ENCODE measurements around the gene PTH1R. TPM values are rescaled to one million over a fixed set of nuclear protein-coding genes. Genes with fewer than 3 reads are reported as not detected.

Gene PTH1R
- total and polyA plus RNA-seq, 10 of the 15 experiments (the other 5 are each of a cell fraction or from before 2014, with no cell fraction given) = not detected

DNA sequence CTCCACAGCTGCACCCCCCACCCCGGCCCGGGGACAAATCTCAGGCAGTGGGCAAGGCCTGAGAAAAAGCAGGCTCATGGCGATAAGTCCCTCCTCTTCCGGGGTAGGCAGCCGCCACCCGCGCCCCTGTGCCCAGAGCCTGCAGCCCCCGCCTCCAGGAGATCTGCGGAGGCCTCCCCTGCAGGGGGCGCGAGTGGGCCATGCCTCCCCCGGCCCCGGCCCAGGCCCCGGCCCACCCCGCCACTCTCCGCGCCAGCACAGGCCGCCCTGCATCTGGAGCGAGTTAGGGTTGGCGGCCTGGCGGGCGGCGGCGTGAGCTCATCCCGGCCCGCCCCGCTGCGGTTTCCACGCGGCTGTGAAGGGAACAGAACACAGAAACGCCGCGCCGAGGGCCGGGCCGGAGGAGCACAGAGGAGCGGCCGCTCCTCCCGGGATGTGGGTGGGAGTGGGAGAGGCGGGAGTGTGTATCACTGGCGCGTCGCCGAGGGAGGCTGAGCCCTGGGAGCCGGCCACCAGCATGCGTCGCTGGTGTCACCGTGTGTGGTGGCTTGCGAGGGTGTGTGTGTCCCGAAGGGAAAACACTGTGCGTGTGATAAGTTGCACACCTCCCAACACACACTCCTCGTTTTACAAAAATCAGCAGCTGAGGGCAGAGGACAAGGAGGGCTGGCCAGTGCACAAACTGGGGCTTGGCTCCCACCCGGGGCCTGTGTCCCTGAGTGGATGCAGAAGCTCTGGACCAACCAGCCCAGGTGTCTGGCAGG lies 31.5 kb upstream of the PTH1R start (continued):
- TF ChIP-seq, protein P1, sequence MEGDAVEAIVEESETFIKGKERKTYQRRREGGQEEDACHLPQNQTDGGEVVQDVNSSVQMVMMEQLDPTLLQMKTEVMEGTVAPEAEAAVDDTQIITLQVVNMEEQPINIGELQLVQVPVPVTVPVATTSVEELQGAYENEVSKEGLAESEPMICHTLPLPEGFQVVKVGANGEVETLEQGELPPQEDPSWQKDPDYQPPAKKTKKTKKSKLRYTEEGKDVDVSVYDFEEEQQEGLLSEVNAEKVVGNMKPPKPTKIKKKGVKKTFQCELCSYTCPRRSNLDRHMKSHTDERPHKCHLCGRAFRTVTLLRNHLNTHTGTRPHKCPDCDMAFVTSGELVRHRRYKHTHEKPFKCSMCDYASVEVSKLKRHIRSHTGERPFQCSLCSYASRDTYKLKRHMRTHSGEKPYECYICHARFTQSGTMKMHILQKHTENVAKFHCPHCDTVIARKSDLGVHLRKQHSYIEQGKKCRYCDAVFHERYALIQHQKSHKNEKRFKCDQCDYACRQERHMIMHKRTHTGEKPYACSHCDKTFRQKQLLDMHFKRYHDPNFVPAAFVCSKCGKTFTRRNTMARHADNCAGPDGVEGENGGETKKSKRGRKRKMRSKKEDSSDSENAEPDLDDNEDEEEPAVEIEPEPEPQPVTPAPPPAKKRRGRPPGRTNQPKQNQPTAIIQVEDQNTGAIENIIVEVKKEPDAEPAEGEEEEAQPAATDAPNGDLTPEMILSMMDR (IDR thresholded peaks at IDR 0.05 in 2 of 3, conservative IDR thresholded peaks at IDR 0.05 in 1 of 3; ENCODE audit: control insufficient read depth in 2 of 3, extremely low read depth in 1 of 3, insufficient read depth in 1 of 3, low read depth in 3 of 3, low read length in 3 of 3) = peak; percentile 41 to 47 (median 47); a peak in 5 of 6 replicates
- TF ChIP-seq MEF2B (IDR thresholded peaks at IDR 0.05; ENCODE audit: partially characterized antibody, poor library complexity, severe bottlenecking) = peak; percentile 10
- TF ChIP-seq TAF1 (IDR thresholded peaks at IDR 0.05; ENCODE audit: borderline replicate concordance, low read depth, low read length) = no peak; the same call in 1 of the 2 replicates
- TF ChIP-seq, protein P2, sequence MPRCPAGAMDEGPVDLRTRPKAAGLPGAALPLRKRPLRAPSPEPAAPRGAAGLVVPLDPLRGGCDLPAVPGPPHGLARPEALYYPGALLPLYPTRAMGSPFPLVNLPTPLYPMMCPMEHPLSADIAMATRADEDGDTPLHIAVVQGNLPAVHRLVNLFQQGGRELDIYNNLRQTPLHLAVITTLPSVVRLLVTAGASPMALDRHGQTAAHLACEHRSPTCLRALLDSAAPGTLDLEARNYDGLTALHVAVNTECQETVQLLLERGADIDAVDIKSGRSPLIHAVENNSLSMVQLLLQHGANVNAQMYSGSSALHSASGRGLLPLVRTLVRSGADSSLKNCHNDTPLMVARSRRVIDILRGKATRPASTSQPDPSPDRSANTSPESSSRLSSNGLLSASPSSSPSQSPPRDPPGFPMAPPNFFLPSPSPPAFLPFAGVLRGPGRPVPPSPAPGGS (IDR thresholded peaks at IDR 0.05; ENCODE audit: borderline replicate concordance, insufficient read depth, low read depth, low read length, poor library complexity, severe bottlenecking) = no peak
- peak; percentile 67 for TF ChIP-seq POLR2A (IDR thresholded peaks at IDR 0.05; ENCODE audit: low read depth, low read length)
- TF ChIP-seq KDM1A (IDR thresholded peaks at IDR 0.05; ENCODE audit: borderline replicate concordance) = no peak
- no peak for TF ChIP-seq NFYA (IDR thresholded peaks at IDR 0.05; ENCODE audit: borderline replicate concordance, low read depth, low read length)
- TF ChIP-seq GATAD2B (conservative IDR thresholded peaks at IDR 0.05; ENCODE audit: low read depth) = peak; percentile 62
- TF ChIP-seq RAD21 (IDR thresholded peaks at IDR 0.05; ENCODE audit: insufficient read depth, low read depth, low read length) = 0 out of 2 replicates have a peak, but pooled peaks have one; percentile 20
- no peak for TF ChIP-seq EGR1 (IDR thresholded peaks at IDR 0.05; ENCODE audit: borderline replicate concordance in 1 of 2, low read depth in 2 of 2, low read length in 2 of 2)

All from GM12878 (cell line).